ENCODE measurements around the gene FANCC. TPM values are rescaled to one million over a fixed set of nuclear protein-coding genes. Genes with fewer than 3 reads are reported as not detected.

FANCC gene
- total and polyA plus RNA-seq, 2 of the 8 experiments (the other 6 are each of a cell fraction or from before 2014, with no cell fraction given) = 7.8 to 15.2 TPM

DNA sequence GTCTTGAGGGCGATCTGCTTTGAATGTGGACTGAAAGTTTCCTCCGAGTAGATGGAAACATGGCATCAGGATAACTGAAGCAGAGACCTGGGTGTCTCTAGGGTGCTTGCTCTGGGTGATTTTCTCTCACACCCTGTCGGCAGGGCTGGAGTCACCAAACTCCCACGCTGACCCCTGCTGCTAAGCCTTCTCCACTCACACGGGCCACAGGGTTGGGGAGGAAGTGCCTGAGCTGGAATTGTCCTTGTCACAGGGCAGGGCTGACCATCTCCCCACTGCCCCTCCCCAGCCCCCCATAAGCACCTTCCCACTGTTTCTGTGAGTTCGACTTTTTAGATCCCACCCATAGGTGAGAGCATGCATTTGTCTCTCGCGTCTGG lies 212.9 kb downstream of the FANCC start:
- DNase-seq (ENCODE audit: low read depth in 1 of 2, low spot score in 2 of 2) (no peak), FAIRE-seq (no peak)
- Histone ChIP-seq H3K4ac (replicated peaks; ENCODE audit: insufficient read length, low read depth, low read length) (no peak overlapping the region), H3K4me2 (ENCODE audit: insufficient read depth in 1 of 2, low read depth in 2 of 2, low read length in 2 of 2) (no peak overlapping the region), H2BK120ac (replicated peaks; ENCODE audit: low read depth, low read length) (no peak overlapping the region), H3K27ac (ENCODE audit: low read depth, low read length) (no peak overlapping the region), H3K14ac (ENCODE audit: insufficient read length) (no peak overlapping the region), H4K20me1 (replicated peaks in 1 of 2; ENCODE audit: control insufficient read depth in 1 of 2, insufficient read depth in 2 of 2, low read length in 2 of 2) (no peaks in the 10 kb centered on the region), H4K91ac (replicated peaks; ENCODE audit: insufficient read length, low read length) (no peak overlapping the region), H3K27me3 (replicated peaks in 1 of 4; ENCODE audit: control insufficient read depth in 3 of 4, extremely low read depth in 1 of 4, insufficient read depth in 3 of 4, low read length in 3 of 4) (no peaks in the 10 kb centered on the region), H3K23ac (ENCODE audit: insufficient read length) (no peak overlapping the region), H3K4me3 (ENCODE audit: extremely low read depth in 1 of 4, insufficient read depth in 2 of 4, low read depth in 3 of 4, low read length in 4 of 4) (no peak overlapping the region), H3K79me1 (ENCODE audit: low read depth, low read length) (no peaks in the 10 kb centered on the region), H3K23me2 (ENCODE audit: low read depth, low read length) (peaks cover 2% of the 10 kb centered on the region; the same call in 1 of the 2 replicates), H3K4me1 (replicated peaks in 1 of 4; ENCODE audit: control insufficient read depth in 3 of 4, insufficient read depth in 4 of 4, low read length in 3 of 4) (peaks cover 0 to 8% (median 2%) of the 10 kb centered on the region in 4 experiments; a peak in 5 of 7 replicates), H3K18ac (ENCODE audit: extremely low read depth, low read length) (no peak overlapping the region), H3K79me2 (ENCODE audit: control insufficient read depth in 1 of 2, insufficient read depth in 2 of 2, low read length in 2 of 2) (no peaks in the 10 kb centered on the region), H2BK15ac (ENCODE audit: low read length) (no peak overlapping the region), H3K36me3 (ENCODE audit: control insufficient read depth in 2 of 4, insufficient read depth in 4 of 4, low read length in 3 of 4) (peaks cover 0 to 4% (median 0%) of the 10 kb centered on the region in 4 experiments; a peak in 1 of 8 replicates), H3K9me3 (ENCODE audit: insufficient read depth in 2 of 2, low read depth in 1 of 2, low read length in 1 of 2) (no peaks in the 10 kb centered on the region), H2AK5ac (ENCODE audit: low read depth, low read length) (no peak overlapping the region), H2AFZ (ENCODE audit: low read length) (no peak overlapping the region), H2BK5ac (ENCODE audit: low read depth, low read length) (no peak overlapping the region), H4K8ac (ENCODE audit: extremely low read depth, insufficient read depth, low read length) (no peak overlapping the region), H4K5ac (ENCODE audit: insufficient read length, low read depth, low read length) (no peak overlapping the region), H2BK12ac (ENCODE audit: low read depth, low read length) (no peak overlapping the region; the same call in 1 of the 2 replicates), H3K9ac (replicated peaks in 1 of 4; ENCODE audit: extremely low read depth in 1 of 4, low read depth in 3 of 4, low read length in 3 of 4) (no peak overlapping the region), H2BK20ac (ENCODE audit: low read length) (no peak overlapping the region), H3K56ac (replicated peaks; ENCODE audit: insufficient read length, low read depth, low read length) (no peak overlapping the region)
- CTCF ChIA-PET (ENCODE audit: partially characterized antibody) = interaction anchor here (0.7 to 1.0 kb wide), 2 partner anchors 11 to 25 kb away, joined by 3 to 4 read pairs; no protein-coding TSS in a partner anchor
- WGBS, 2 experiments (ENCODE audit: extremely low coverage in 1 of 2, insufficient coverage in 1 of 2, insufficient read length in 1 of 2, insufficient replicate concordance in 2 of 2, low coverage in 1 of 2, low lambda C conversion rate in 2 of 2, missing lambda C conversion rate in 1 of 2) = 92% methylated on average over 8 of the region's 8 CpGs; no CpG with 5 or more reads in 1 of the 2 experiments
- POLR2A ChIA-PET (ENCODE audit: partially characterized antibody) = no interaction called here
- no peak for TF ChIP-seq KDM5A (IDR thresholded peaks at IDR 0.05; ENCODE audit: low read length)
- no peak for TF ChIP-seq POLR2AphosphoS5 (IDR thresholded peaks at IDR 0.05; ENCODE audit: low read depth, low read length)
- no peak for TF ChIP-seq EP300 (IDR thresholded peaks at IDR 0.05; ENCODE audit: borderline replicate concordance in 1 of 2, low read depth in 2 of 2, low read length in 2 of 2)
- TF ChIP-seq POLR2A (IDR thresholded peaks at IDR 0.05; ENCODE audit: control extremely low read depth in 1 of 2, low read depth in 2 of 2, low read length in 2 of 2) = no peak
- TF ChIP-seq SRF (IDR thresholded peaks at IDR 0.05; ENCODE audit: low read depth, low read length) = no peak
